Hematopoietic multipotent progenitor cell treated with erythropoietin and hydrocortisone succinate and interleukin-3 and kit ligand, for 17 days (in vitro differentiated cells): Measurements from ENCODE around the gene CHCHD6.

Source experiments
- DNase-seq: peaks from one replicate; pipeline ENCODE4 v3.0.0-alpha.2; 2015; ENCODE audit warnings: low spot score

The CHCHD6 gene, protein sequence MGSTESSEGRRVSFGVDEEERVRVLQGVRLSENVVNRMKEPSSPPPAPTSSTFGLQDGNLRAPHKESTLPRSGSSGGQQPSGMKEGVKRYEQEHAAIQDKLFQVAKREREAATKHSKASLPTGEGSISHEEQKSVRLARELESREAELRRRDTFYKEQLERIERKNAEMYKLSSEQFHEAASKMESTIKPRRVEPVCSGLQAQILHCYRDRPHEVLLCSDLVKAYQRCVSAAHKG

DNA sequence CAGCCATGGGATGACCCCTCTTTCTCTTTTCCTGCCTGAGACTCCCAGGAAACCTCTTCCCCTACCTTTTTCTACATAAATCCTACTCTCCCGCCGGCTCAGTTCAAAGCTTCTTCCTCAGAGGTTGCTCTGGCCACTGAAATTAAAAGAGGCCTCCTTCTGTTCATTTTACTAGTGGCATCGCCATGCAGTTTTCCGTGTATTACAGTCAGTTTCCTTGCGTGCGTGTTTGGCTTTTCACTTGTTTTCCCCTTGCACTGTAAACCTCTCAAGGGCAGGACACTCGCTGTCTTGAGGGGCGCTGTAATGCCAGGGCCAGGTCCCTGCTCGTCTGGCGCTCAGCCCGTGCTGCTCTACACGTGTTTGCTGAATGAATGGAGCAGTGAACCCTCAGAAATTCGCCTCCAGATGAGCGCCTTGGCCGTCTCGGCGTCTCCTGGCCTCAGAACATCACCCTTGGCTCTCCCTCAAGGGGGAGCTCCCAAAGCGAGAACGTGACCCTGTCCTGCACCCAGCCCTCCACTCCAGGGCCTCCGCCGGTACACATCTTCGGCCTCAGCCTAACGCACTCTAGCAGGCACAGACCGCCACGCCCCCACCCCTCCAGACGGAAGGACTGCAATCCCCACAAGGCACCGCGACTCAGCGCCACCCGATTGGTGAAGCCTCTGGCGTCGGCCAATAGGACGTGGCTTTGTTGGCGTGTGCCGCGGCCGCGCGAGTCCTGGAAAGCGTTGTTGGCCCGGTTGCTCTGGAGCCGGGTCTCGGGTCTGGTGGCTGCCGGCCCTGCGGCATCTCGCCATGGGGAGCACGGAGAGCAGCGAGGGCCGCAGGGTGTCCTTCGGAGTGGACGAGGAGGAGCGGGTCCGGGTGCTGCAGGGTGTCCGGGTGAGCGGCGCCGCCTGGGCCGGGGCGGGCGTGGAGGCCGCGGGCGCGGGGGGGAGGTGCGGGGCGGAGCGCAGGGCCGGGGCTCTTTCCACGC is at the start of gene CHCHD6:
Gene CHCHD6, plus strand, starts transcription at position 729 of the 982 bp plus-strand sequence. Its CDS starts 73 bp downstream, at position 802.
- DNase-seq, result peak; percentile 73

- no peak for DNase-seq
These were observed 49.3 kb upstream of the CHCHD6 start, which contains the start of gene TXNRD3 for GRCh38 chr3:126654571-126655383. Gene TXNRD3 (minus strand): TSS chr3:126655124.

DNA sequence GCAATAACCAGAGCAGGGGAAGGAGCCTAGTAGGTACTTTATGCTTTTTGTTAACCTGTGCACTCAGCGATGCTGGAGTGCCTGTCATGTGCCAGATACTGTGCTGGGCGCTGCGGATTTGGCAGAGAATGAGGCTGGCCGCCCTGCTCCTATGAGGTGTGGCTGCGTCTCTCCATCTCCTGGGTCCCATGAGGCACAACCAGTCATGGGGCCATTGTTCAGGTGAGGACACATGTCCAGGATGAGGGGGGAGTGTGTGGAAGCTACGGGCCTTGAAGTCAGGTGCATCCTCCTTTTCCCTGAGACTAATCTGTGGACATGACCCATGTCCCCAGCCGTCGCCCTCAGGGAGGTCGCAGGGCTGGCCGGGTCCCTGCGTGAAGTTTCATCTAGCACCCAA is 48.2 kb upstream of the CHCHD6 start:
- no peak for DNase-seq

GRCh38 chr3:126656371-126657134 is 47.5 kb upstream of the CHCHD6 start:
- no peak for DNase-seq

DNA sequence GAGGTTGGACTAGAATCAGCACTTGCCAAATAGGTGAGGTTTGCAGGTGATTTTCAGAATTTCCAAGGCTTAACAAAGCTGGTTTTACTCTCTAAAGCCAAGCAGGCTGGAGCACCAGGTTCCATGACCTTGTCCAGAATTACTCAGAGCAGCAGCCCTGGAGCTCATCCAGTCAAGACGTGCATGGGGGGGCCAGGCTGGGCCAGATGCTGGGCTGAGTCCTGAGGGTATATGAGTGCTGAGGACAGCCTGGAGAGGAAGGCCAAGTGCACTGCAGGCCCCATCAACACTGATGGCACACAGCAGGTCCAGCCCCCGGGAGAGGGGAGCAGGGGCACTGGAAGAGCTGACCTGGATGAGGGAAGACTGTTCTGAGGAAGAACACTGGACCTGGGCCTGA is 46.1 kb upstream of the CHCHD6 start:
- no peak for DNase-seq

- no peak for DNase-seq
These were observed 45.5 kb upstream of the CHCHD6 start for GRCh38 chr3:126658584-126658983.

DNA sequence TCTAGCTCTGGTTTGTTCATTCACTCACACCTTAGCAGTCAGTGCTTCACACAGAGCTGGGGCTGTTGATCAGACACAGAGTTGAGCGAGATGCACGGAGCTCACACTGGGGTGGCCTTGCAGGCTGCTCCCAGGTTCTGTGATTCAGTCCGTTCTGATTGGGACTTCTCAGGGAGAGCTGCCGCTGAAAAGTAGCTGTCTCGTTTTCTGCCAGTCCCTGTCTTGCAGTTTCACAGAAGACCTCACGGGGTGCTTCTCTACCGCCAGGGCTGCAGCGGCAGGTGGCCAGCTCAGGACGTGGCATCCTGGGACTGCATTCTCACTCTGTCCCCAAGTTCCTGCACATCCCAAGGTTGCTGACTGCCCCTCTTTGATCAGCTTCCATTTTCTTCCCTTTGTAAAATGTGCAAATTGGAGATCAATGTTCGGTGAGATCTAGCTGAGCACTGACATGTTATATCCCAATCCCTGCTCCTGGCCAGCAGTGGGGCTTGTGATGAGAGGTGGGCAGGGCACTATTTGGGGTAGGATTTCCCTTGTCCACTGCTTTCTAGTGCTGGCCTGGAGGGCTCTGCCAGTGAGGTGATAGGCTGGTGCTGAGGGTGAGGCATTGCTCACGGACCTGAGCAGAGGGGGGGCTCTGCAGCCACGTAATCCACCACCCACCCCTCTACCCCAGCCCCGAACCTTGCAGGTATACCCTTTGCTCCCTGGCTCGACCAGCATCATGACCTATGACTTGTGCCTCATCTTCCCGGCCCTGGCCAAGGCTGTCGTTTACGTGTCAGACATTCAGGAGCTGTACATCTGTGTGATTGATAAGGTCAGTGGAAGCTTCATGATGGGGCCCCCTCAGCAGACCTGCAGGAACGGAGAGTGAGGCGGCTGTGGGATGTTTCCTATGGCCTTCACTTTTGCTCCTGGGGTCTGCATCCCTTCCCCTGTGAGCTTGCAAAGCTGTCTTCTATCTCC is 43.8 kb upstream of the CHCHD6 start:
- no peak for DNase-seq

DNA sequence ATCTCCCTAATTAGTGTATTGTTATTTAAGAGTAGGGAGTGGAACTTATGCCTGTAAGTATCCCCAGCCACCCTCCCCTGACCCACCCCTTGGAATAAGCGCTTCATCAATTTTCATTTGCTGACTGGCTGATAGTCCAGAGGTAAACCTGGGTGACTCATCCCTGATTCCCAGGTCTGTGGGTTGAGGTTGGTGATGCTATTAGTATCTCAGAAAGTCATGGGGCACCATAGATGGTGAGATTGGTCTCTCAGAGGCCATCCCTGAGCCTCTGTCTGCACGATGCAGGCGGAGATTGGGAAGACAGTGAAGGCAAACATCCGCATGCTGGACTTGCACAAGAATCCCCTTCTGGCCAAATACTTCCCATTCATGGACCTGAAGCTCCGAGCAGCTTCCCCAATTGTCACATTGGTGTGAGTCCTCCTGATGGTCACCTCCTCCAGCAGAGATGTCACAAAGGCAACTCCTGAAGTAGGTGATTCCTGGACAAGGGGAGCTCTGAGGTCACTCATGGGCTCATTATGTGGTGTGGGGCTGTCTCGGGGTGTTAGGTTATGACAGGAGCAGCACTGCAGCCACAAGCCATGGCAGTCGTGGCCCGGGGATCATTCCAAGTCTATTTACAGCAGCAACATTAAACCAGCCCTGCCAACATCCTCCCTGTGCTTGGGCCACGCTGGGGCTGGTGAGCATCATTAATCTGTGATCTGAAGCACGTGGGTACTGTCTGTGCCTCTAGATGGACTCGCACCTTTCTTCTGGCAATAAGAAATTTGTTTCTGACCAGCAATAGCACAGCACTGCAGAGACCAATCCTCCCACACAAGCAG is 42.3 kb upstream of the CHCHD6 start:
- DNase-seq, result no peak

- no peak for DNase-seq
These were observed 40.8 kb upstream of the CHCHD6 start for GRCh38 chr3:126663257-126663656.

GRCh38 chr3:126663750-126664149 is 40.3 kb upstream of the CHCHD6 start:
- no peak for DNase-seq

DNA sequence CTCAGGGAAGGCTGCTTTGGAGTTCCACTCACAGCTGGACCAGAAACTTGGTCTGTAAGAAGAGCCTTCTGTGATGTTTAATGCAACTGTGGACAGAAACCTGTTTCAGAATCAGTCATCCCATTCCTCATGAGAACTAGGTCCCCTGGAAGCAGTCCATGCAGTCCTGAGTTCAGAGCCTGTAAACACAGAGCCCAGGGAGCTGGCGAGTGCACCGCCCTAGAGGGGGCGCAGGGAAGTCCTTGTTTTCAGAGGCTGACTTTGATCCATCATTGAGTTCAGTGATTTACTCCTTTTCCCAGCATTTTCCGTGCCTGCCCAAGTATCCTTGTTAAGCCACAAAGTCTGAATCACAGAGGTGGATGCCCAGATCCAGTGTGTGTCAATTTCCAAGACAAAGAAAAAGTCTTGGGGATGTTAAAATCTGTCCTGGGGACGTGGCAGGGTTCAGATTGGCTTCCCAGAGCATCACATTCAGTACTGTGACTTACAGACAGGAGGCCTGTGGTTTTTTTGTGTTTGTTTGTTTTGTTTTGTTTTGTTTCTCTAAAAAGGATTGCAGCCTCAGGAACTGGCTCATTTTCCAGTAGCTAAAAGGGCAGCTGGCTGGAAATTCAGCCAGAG is 39.3 kb upstream of the CHCHD6 start:
- no peak for DNase-seq

- no peak for DNase-seq
These were observed 38.7 kb upstream of the CHCHD6 start for GRCh38 chr3:126665221-126665936.

DNA sequence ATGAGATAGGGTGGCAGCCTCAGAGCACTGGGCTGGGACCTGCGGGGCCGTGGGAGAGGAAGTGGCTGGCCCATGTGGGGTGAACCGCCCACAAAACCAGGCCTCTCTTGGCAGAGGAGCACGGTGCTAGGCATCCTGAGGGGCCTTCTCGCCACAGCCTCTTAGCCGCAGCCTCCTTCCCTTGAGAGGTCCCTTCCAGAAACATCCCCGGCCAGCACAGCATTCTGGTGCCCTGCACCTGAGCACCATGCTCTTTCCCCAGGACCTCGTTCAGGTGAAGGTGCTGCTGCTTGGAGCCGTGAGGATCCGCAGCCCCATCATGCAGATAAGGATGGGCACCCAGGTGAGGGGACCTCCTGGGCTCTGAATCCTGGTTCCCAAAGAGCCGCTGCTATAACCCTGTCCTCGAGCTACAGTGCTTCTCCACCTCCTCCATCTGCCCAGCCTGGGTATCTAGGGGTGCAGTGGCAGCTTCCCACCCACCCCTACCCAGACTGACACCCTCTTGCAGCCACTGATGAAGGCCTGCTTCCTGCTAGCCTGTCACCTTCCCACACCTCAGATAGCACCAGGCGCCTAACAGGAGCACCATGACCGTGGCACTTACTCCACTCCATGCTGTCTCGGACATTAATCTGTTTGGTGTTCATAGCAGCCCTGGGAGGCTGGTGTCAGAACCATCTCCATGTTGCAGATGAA is 37.9 kb upstream of the CHCHD6 start:
- no peak for DNase-seq

DNA sequence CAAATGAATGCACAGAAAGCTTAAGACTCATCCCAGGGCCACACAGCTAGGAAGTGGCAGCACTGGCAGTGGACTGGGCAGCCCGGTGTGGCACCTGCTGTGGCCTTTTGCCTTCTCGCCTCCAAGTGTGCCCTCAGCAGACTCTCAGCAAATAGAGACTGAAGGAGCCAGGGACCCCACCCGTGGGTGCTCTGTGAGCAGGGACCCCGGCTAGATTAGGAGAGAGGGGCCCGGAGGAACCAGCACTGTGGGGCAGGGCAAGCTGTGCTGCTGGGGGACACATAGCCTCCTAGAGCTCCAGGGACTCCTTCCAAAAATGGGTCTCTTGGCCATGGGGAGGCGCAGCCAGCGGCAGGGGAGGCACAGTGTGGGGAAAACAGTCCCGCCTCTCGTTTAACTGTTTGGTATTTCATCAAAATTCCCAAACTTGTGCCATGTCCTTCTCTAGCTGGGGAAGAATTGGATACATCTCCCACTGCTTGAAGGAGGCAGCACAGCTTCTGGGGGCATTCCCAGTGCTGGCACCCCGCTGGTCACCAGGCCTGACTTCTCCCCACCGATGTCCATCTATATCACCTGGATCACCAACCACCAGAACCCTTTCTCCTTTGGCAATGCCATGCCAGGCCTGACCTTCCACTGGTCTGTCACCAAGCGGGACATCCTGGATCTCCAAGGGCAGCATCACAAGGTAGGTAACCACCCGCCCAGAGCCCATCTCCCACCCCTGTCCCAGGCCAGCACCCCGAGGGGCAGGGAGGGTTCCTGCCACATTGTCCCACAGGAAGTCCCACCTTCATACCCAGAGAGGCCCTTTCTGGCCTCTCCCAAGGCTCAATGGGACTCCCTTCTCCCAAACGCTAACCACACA is 37.1 kb upstream of the CHCHD6 start:
- no peak for DNase-seq

DNA sequence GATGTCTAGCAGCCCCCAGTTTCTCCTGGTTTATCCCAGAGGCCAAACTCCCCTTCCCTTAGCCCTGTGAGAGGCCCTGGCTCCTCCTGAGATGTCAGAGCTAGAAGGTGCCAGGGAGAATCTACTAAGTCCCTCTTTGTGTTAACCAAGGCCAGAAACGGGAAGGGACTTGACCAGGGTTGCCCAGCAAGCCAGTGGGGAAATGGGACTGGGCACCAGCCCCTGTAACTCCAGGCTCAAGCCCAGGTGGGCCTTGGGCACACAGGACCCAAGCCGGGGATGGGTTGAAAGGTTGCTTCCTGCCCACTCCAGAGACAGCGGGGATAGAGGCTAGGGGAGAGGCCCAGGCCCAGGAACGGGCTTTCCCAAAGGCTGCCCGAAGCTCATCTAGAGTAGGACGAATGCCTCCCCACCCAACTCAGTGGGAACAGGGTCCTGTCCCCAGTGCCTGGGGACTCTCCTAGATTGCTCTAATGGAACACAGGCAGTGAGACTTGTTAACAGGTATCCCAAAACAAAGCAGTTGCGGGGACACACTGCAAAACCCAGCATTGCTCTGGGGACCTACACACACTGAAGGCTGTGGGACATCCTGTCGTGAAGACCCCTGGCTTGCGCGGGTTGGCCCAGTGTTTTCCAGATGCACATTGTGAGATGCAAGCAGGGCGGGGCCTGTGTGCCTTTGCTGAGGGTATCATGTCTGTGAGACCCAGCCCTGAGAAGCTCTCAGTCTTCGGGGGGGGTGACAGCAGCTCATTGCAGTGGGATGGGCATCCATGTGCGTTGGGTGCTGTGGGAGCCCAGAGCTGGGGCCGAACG is 36.2 kb upstream of the CHCHD6 start:
- DNase-seq, result no peak
